AG09319 (cell line): Measurements from ENCODE around the gene KIAA0586.

Experiments used
- DNase-seq: peaks from one replicate; pipeline ENCODE4 v3.0.0-alpha.2; 2010; ENCODE audit warnings: low read depth; ENCODE audit errors: extremely low read depth
- CTCF ChIP-seq: IDR thresholded peaks from 2 replicates; pipeline ENCODE4 v1.5.1; 2011; ENCODE audit warnings: low read depth, mild to moderate bottlenecking, inconsistent platforms, low read length, moderate library complexity

The KIAA0586 gene

GRCh38 chr14:58479975-58480374 lies 52.5 kb downstream of the KIAA0586 start:
- DNase-seq: no peak
- TF ChIP-seq CTCF: no peak

- TF ChIP-seq CTCF: no peak
- DNase-seq: no peak
Observed at GRCh38 chr14:58484176-58484575, 56.7 kb downstream of the KIAA0586 start.

GRCh38 chr14:58488550-58488949 lies 61.0 kb downstream of the KIAA0586 start:
- no peak for DNase-seq
- TF ChIP-seq CTCF: no peak

DNA sequence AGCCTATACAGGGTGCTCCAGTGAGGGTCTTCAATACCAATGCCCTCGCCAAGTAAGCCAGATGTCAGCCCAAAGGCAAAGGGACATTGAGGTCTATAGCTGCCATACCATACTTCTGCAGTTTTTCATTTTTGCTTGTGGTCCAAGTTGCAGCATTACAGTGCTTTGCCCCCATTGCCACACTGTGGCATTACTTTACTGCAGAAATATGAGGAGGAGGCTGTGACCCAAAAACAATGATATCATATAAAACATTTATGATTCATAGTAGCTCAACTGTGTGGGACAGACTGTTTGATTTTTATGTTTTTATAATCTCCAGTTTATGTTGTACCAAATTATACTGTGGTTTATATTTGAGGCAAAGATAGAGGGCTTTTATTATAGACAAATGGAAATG lies 64.1 kb downstream of the KIAA0586 start:
- DNase-seq: no peak

DNA sequence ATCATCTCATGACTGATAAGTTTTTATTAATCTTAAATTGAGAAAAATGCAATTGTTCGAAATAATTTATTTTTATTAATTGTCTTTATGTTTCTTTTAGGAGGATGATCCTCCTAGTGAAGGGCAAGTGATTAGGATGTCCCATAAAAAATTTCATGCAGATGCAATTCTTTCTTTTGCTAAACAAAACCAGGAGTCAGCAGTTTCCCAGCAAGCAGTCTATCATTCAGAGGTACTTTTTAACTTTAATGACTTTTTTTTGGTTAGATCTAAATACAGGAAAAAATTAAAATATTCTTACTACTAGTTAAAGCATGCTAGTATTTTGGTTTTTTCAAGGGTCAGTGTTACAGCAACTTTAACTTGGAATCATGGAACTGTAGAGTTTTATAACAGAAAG lies 64.5 kb downstream of the KIAA0586 start:
- no peak for DNase-seq

More for the DNA sequence above, 64.1 kb downstream of the KIAA0586 start:
- no peak for TF ChIP-seq CTCF

DNA sequence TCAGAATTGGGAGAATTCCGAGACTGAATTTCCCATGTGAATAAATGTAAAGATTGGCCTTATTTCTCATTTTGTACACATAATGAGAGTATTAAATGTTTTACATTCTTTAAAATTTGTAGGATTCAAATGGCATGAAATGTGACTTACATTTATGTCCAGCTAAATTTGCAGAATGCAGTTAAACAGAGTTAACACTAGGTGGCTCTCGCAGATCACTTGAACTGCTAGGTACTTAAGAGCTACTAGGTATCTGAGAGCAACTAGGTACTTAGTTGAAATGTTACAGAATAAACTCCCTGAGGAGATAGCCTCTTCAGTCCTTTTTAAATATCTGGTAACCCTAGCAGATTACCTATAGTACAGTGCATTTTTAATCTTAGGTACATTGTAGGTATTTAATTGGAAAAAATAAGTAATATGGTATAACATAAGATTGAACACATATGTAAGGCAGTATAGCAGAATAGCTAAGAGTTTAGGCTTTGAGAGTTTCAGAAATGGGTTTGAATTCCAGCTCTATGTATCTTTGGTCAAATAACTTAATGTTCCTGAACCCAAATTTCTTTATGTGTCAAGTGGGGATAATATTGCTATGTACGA lies 73.8 kb downstream of the KIAA0586 start:
- peak; percentile 57 for DNase-seq

More for the DNA sequence above, 64.5 kb downstream of the KIAA0586 start:
- no peak for TF ChIP-seq CTCF

DNA sequence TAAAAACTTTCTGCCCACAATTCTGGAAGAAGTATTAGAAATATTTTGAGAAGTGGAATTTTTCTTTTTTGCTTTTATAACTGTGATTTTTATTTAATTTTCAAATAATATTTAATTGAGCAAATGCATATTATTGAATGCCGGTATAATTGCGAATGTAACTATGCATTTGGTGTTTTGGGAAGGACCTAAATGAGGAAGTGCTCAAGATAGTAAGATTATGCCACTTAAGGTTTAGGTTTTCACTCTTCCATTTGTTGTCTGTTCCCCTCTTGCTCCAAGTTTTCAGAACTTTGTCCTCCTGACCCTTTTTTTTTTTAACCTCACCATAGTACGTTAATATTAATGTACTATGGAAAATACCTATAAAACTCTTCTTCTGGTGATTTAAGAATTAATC lies 85.8 kb downstream of the KIAA0586 start:
- TF ChIP-seq CTCF: no peak
- no peak for DNase-seq

More for the DNA sequence above, 73.8 kb downstream of the KIAA0586 start:
- TF ChIP-seq CTCF: peak; percentile 79
